EL (cell line): ENCODE data around the gene NPAS3.
A peak's percentile ranks its signal among the peaks of the same experiment; 100 is the strongest.

ENCODE experiments used
- DNase-seq: peaks from one replicate; pipeline ENCODE4 v3.0.0-alpha.2; 2016

The NPAS3 gene

DNA sequence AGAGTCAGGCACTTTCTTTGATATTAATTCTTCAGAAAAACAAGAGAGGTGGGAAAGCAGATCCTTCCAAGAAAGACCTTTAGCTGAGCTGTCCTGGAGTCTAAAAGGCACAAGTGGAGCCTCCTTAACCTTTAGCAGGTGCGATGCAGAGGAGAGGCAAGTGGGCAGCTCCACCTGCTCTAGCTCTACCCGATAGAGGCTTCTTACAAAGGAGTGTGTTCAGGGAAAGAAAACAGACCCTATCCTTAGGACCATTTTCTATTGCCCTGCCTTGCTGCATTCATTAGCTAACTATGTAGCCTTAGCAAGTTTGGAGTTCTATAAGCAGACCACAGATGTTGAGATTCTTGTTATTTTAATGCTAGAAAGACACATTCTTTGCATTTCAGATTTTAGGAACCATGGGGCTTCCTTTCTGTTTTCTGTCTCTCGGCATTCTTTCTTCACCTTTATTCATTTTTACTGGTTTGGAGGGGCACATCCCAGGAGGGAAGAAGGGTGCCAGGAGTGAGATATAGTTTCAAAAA is 797.7 kb downstream of the NPAS3 start:
- no peak for DNase-seq

DNA sequence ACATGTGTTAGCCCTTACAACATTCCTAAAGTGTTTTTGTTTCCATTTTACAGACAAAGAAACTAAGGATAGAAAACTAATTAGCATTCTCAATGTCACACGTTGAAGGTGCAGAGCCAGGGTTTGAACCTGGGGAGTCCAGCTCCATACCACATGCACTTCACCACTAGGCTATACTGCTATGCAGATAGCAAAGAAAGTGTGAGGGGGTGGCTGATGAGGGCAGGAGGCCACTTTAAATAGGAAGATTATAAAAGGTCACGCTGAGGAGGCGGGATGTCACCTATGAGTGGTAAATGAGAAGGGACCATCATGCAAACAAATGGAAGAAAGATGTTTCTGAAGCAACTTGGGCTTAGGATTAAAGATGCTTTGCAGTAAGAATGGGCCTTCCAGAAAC is 798.3 kb downstream of the NPAS3 start:
- no peak for DNase-seq

DNA sequence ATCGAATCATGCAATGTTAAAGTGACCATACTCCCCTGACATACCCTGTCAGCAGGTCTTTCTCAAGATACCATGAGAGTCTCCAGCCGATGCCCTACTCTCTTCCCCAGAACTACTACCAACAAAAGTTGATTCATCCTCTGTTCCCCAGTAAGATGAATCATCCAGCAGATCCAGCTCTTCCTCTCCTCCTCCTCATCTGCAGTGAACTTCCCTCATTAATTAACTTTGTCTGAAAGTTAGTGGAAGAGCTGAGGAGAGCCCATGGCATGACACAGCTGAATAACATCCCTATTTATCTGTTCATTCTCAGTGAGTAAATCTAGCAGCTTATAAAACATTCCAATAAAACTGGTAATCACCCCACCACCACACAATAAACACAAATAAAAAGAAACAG is 798.8 kb downstream of the NPAS3 start:
- peak; percentile 93 for DNase-seq

DNA sequence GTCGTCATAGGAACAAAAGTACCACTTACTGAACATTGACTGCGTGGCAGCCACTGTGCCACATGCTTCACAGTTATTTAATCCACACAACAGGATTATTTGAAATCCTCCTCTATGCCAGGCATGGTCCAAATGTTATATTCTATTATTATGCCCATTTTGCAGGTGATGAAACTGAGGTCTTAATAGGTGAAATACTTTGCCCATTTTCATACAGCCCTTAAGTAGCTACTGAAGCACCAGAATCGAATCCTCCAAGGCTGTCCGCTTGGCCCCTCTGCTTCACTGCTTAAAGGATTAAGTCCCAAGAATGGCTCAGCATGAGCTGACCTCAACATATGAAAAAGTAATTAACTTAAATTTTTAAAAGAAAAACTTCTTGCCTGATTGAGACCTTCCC is 799.4 kb downstream of the NPAS3 start:
- DNase-seq, result no peak

DNA sequence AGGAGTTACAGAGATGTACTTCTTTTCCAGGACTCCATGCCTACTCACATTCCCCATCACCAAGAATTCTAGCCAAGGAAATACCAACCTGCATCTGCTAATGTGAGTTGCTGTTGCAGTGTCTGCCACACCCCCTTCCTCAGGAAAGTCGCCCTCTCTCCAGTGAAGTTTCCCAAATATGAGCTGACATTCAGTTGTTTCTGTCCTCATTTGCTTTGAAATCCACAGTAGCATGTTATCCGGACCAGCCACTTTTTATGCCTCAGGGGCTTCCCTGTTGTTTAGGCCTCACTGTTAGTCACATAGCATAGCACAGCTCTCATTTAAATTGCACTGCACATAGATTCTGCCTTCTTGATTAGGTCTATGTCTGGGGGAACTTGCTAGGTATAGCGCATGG is 799.8 kb downstream of the NPAS3 start:
- DNase-seq, result peak; percentile 26

DNA sequence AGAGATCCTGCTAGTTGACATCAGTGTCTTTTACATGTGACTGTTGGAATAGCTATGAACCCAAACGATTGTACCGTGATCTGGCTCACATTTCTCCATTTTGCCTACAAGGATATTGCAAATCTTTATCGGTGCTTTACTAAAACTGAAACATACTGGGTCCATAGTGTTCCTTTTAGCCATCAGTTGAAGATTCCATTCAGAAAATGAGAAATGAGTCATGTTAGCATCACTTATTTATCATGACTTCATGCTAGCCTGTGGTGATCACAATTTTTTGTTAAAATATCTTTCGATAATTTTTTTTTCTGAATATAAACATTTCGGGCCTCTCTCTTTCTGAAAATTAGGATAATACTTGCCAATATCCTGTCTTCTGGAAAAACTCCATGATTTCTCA is 801.9 kb downstream of the NPAS3 start:
- DNase-seq, result peak; percentile 41

DNA sequence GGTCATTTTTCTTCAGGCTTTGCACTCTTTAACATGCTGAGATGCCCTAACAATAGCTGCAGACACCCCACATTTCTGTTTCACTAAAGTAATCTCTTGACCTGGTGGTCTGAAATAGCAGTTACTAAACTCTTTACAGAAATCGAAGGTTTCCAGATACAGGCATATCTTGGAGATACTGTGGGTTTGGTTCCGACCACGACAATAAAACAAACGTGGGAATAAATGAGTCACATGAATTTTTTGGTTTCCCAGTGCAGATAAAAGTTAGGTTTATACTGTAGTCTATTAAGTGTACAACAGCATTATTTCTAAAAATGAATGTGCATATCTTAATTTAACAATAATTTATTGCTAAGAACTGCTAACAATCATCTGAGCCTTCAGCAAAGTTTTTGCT is 803.5 kb downstream of the NPAS3 start:
- no peak for DNase-seq

DNA sequence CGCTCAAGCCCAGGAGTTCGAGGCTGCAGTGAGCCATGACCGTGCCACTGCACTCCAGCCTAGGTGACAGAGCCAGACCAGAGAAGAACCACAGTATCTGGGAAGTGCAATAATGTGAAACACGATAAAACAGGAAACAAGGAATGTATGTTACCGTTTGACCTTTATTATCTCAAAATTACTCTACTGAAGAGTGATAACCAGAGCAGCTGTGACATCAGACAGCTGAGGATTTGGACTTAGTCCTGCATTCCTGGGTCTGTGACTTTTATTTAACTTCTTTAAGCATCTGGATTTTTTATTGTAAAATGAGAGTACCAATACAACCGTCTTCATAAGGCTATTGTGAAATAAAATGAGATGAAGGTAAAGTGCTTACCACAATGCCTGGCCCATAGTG is 806.5 kb downstream of the NPAS3 start:
- DNase-seq, result no peak

DNA sequence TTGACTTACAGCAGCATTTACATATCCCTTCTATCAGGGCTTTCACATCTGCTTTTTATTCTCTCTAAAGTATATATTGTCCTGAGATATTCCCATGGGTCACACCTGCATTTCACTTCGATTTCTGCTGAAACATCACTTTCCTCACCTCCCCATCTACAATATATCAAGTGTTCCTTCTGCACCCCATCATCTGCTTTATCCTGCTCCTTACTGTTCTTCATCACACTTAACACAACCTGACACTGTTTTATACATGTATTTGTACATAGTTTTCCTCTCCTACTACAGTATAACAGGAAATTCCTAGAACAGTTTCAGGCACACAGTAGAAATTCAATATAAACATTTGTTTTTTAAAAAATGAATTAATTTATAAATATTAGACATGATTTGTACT is 809.1 kb downstream of the NPAS3 start:
- DNase-seq, result no peak

DNA sequence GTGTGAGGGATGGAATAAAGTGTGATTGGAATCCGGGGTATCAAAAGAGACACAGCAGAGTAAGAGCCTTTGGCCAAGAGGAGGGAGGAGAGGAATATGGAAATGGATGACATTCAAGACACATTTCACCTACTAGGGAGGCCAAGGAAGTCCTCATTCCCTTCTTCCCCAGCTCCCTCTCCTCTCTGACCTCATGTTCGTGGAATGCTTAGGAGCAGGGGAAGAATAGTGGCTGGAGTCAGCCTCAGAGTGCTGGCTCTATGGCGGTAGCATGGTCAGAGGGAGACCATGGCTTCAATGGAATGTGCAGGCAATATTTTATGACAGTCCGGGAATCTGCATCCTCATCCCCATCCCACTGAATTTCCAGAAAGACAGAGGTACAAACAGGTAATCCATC is 815.6 kb downstream of the NPAS3 start:
- peak; percentile 89 for DNase-seq

DNA sequence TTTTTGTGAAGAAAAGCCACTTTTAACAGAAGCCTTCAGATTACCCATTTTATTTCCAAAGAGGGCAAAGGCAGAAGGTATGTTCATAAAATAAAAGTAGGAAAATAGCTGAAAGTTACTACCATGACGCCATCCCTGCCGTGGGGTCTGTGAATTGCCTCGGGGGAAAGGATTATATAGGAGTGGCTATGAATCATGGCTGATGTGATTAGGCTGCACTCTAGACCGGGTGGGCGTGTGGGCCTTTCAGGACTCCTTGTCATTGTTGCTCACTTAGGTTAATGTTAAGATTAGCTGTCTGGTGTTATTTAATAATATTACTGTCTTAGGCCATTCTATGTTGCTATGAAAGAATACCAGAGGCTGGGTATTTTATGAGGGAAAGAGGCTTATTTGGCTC is 816.7 kb downstream of the NPAS3 start:
- DNase-seq, result peak; percentile 78

DNA sequence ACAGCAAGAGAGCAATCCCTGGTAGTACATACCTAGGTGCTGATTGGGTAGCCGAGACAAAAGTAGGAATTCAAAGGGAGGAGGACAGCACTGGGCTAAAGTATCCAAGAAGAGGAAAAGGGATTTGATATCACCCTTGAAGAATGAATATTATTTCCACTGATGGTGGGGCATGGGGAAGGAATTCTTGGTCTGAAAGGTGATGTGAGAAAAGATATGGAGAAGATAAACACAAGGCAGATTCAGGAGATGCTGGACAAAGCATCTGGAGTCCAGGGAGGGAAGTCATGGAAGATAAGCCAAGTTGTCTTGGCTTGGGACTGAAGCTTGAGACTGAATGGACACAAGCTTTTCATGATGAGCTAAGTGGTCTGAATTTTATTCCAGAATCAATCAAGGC is 818.2 kb downstream of the NPAS3 start:
- no peak for DNase-seq

DNA sequence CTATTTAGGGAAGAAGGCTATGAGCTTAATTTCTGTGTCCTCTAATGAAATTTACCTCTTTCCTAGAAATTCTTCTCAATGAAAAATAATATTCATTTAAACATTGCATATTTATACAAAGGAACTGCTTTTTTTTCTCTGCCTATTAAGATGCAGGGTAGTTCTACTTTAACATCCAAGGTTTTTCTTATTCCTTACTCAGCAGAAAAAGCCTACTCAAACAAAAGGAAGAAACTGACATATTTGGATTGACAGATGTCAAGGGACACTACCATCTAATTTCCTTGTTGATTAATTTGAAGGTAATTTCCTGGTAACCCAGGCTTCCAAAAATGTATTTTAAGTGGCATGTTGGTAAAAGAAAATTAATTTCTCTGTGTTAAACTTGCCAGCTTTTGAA is 819.9 kb downstream of the NPAS3 start:
- DNase-seq, result no peak

DNA sequence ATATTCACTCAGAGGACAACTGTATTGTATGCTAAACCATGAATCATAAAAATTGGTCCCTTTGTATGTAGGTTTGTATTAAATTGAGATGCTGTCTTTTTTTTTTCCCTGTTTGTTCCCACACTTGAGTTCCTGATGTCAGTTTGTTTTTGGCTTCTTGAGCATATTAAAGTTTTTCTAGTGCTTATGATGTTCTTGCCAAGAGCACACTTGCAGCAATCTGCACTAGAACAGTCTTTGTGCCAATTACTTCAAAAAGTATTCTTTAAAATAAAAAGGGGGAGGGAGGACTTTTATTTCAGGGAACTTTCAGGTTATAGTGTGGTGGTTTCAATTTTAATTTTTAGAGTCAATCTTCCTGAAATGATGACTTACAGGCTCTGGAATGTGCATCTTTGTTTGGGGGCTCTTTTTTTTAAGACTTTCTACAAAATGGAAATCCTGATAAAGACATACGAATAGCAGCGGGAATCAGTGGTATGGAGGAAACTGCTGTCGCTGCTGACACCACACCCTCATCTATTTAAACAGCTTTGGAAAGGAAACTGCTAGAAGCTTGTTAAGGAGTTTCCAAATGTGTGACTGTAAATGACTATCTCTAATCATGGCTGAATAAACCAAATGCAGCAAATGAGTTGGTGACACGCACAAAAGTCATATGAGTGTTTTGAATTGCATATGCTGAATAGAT is 823.6 kb downstream of the NPAS3 start:
- DNase-seq, result peak; percentile 15

DNA sequence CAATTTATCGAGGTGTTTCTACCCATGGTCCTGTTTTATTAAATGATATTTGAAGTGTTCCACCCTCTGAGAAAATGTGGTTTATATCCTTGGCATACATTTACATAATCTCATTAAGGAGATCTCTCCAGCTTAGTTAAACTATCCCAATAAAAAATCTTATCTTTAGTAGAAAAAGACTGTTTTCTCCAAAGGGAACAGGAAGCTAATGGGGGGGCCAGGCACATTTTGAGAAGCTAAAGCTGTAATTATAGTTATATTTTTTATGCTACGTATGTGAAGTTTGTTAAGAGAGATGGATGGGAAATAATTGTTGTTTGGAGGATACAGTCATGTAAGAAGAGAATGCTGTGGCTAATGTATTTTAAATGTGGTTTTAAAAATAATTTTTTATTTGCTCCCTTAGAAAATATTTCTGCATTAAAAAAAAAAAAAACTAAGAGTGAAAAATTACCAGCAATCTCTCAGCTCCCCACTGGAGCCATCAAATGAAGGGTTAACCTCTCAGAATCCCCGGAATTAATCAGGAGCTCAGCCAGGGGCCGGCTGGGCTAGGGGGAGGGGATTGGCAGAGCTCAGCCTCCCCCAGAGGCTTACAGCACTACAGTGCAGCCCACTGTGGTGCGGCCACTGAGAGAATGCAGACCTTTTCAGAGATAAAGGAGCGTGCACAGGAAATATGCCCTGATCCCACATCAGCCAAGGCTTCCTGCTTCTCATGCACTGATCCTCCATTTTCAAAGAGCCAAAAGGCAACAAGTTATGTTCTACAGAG is 826.4 kb downstream of the NPAS3 start:
- DNase-seq, result no peak

DNA sequence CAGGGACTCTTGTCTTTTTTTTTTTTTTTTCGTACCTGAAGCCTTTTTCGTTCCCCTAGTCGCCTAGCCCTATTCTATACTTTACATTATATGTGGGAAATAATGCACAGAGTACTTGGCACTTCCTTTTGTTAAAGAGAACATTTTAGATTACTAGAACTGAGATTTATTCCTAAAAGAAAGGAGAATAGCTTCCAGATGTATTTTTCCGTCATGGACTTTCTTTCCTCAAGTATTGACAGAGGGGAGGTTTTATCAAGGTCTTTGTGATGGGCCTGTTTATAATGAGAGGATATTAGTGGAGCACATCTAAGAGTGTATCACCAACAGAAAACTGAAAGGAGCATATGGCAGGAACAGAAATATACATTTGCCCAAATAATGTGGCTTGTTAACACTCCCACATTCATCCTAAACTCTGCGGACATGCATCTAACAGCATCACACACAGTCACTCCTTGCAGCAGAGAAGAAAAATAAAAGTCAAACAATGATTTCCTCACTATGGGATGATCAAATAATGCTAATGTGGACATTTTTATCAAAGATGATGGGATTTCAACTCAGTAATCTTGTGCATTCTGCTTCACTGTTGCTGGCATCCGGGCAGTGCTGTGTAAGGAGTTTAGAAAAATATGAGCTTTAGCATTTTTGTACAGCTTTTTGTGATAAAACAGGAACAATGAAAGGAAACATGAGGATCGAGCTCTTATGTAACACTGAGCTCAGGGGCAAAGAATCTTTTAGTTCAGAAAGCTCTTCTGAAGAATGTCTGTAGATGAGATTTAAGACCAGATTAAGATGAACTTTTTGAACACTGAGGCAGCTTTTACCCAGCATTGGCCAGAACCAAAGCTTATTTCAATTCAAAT is 829.1 kb downstream of the NPAS3 start:
- peak; percentile 21 for DNase-seq

DNA sequence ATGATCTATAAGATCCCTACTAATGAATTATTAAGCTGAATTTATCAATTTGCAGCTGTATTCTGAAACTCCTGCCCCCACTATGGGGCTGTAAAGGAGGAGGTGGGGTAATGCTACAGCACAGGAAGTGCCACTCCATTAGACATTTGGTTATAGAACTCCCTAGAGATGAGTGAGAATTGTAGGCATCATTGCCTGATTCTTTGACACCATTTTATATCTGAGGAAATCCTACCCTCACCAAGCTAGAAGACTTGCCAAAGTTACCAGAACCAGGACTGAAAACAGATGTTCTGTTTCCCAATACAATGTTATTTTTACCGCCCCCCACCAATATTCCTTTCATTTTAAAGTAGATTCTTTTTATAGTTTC is 829.8 kb downstream of the NPAS3 start:
- no peak for DNase-seq

DNA sequence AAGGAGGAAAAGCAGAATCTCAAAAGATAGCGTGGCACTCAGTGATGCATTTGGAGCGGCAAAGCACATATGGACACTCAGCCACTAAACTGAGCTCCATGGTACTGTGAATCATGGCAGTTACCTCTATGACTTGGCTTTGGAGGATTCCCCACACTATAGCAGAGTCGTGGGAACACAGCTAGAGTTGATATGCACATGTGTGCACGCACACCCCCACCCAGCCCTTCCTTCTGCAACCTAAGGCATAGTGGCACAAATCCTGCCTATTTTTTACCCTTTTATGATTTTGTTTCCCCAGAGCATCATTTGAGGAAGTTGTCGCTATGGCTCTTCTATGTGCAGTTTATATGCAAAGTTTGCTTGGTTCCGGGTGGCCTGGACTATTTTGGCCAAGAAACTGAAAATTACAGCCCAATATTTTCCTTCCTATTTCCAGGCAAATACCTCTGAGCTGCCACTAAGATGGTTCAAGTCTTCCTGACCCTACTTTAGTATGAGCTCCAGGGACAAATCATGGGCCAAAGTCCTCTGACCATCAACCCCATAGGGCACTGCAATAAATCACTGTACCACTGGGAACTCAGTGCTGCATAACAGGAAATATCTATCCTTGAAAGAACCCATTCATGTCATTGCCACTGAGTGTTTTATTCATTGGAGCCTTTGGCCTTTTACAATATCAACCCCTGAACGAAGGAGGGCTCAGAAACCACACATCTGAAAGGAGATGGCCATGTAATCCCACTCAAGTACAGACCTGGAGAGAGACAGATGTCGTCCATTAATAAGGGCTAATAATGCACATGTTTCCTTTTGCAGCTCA is 834.7 kb downstream of the NPAS3 start:
- DNase-seq, result no peak

DNA sequence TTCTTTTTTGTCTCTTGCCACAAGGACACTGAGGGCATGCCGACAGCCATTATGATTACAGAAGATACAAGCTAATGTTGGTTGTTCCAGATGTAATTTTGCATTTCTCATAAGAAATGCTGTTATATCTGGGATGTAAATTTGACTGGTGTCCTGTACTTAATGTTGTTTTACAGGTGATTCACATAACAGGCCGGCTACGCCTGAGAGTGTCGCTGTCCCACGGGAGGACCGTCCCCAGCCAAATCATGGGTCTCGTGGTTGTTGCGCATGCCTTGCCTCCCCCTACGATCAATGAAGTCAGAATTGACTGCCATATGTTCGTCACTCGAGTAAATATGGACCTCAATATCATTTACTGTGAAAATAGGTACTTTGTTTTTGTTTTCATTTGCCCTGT is 835.5 kb downstream of the NPAS3 start:
- no peak for DNase-seq

DNA sequence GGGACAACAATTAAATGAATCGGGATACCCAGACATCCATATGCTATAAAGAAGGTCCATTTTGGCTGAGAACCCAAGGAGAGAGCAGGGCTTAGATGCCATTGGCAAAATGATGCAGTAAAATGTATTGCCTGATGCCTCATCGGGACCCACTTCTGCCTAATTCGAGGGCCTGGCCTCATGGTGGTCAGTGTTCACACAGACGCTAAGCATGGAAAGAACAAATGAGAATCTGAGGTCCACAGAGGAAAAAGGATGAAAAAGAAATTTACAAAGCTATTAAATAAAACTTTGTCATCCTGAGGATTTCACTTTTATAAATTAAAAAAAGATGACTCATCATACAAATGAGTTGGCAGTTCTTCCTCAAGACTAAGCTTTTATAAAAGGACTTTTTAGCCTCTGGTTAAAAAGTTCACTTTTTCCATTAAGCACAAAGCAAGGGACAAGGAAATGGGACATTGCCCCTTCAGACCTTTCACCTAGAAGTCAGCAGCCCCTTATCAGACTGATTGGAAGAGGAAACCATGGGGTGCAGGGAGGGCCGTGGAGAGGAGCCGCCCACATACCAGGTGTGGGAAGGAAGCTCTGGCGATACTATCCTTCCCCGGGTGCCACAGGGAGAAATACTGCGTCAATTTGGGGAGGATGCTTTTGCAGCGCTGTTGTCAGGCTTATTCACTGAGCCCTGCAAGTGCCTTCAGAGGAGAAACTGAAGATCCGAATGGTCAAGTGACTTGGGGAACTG is 836.2 kb downstream of the NPAS3 start:
- DNase-seq, result no peak

DNA sequence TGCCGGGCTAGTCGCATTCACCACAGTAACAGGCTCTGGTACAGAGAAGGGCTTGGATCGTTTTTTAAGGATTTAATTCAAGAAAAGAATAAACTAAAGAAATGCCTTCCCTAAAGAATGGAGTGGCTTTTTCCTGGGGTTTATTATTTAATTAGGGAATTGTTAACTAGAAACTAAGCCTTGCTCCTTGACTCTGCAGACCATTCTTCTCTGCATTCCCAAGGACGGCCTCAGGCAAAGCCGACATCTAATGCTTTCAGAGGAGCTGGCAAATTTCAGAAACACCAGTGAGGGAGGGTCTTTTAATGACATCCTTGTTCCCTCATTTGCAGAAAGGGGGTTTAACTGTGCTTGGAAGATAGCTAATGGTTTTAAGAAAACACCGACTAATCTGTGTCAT is 838.2 kb downstream of the NPAS3 start:
- no peak for DNase-seq

DNA sequence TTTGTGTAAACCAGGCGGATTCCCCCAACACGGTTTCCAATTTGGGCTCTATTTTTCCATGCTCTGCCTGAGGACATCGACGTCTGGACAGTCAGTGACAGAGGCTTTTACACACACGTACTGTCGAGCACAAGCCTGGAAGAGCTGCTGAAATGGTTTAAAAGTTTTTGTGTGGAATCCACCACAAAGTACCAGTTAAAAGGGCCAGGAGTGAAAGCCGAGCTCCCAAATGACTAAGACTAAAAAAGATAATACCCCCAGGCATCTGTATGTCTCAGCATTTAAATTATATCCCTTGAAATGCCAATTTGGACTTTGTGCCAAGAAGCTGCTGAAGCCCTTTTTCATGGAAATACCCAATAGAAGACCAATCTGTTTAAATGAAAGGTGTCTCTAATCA is 839.0 kb downstream of the NPAS3 start:
- peak; percentile 83 for DNase-seq
